ENCODE results near the gene ATP5MC3.
"Not testable (repeated sequence)": the region's sequence is repeated elsewhere in the genome, so short reads cannot be mapped to it uniquely, and the experiment has no call there.

The ATP5MC3 gene

DNA sequence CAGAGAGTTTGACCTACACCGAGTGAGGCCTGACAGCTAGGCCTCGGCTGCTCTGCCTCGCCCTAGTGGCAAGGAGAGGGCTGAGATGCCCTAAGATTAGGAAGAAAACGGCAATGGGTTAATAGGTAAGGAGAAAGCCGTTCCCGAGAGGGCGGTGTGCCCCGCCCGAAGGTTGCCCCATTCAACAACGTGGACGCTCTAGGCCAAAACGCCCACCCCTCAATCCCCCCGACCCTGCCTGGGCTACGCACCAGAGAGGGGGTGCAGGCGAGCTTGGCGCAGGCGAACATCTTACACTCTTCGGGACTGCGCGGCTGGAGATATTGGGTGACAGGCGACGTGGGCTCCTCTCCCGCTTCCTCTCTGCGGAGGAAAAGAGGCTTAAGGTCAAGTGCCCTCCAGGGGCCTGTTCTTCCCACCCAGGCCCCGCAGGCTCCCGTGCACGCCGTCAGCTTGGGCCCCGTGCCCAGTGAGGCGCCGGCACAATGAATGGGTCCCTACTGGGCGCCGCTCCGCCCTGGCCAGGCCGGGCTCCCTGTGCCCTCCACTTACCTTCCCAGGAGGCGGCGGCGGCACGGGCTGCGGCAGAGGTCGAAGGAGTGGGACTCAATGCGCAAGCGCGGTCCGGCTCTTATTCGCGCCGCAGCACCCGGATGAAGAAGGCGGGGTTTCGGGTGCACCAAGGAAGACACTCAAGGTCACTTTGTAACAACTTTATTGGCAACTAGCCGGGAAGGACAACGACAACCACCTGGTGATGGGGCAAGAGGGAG lies at the start of gene ATP5MC3:
ATP5MC3 (minus strand) TSS at position 607 of the 773 bp plus-strand sequence; CDS start at position 290, 317 bp downstream.
- DNase-seq = peak; percentile 96

DNA sequence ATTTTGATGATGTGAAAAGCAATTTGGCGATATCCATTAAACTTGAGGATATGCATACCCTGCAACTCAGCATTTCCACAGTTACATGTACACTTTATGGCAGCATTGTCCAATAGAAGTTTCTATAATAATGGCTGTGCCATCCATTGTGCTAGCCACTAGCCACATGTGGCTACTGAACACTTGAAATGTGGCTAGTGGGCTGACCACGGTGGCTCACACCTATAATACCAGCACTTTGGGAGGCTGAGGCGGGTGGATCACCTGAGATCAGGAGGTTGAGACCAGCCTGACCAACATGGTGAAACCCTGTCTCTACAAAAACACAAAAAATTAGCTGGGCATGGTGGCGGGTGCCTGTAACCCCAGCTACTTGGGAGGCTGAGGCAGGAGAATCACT lies 47.1 kb upstream of the ATP5MC3 start:
- DNase-seq = not testable (repeated sequence)

DNA sequence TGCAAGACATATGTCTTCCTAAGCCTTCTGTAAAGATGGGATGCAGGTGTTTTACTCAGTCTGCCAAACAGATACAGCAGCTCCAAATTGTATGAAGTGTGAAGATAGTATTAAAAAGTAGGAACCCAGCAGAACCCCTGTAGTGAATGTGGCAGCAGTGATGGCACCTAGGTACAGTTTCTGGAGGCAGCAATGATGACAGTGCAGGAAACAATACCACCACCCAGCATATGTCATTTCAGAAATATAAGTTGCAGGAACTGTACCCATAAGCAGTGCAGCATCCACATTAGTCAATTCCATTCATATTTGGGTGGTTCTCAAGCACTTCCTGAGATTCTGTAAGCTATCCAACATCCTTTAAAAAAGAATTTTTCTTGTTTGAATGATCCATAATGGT lies 46.7 kb upstream of the ATP5MC3 start:
- no peak for DNase-seq

DNA sequence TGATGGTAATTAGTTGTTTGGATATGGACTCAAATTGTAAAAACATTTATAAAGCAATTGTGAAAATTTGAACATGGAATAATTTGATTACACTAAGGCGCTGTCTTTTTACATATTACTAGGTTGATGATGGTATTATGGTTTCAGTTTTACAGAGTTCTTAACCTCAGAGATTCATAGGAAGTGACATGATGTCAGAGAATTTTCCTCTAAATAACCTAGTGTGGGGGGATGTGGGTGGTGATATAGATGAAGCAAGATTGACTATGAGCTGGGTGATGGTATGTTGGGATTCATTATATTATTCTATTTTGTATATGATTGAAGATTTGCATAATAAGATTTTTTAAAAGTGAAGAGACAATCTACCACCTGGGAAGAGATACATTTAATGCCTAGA lies 45.9 kb upstream of the ATP5MC3 start:
- no peak for DNase-seq

DNA sequence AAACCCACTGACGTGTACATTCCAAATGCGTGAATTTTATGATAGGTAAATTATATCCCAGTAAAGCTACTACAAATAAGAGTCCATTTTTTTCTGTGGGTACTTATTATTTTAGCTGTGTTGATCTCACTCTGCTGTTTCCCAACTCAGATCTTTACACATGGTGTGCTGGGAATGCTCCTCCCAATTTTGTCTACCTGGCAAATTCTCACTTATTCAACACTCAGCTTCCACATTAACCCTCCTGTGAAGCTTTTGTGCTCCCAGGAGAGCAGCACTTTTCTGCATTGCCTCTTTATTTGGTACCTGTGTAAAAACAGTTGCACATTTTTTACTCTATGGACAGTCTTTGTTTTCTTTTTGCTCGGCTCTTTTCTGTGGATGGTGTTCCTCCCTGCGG lies 38.6 kb upstream of the ATP5MC3 start:
- DNase-seq = no peak

DNA sequence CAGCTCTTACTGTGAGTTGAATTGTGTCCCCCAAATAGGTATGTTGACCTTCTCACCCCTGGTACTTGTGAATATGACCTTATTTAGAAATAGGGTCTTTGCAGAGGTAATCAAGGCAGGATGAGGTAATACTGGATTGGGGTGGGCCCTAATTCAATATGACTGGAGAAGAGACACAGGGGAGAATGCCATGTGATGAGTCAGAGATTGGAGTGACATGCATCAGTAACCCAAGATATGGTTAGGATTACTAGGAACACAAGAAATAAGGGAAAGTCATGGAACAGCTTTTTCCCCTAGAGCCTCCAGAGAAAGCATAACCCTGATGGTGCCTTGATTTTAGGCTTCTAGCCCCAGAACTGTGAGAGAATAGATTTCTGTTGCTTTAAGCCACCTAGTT lies 37.0 kb upstream of the ATP5MC3 start:
- no peak for DNase-seq

DNA sequence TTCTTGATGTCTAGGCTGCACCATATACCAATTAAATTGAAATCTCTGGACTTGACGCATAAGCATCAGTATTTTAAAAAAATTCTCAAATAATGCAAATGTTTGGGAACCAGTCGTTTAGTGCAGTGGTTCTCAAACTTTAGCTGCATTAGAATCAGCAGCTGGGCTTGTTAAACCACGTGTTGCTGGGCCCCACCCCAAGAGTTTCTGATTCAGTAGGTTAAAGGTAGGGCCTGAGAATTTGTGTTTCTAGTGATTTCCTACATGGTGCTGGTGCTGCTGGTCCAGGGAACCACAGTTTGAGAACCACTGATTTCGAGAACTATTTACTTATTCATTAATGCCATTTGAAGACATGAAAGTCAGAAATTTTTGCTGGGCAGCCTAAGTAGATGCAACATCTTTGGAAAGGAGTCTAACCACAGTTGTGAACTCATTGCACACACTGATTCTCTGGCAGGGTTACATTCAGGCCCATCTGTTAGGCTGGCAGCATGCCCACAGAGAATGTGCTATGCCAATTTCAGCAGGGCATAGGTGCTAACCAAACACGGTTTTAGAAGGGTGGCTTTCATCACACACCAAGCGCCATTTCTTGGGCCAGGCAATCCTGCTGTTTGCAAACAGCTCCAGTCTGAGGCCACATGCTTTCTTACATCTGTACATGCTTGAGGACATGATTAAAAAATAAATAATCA lies 26.4 kb upstream of the ATP5MC3 start:
- DNase-seq = no peak

DNA sequence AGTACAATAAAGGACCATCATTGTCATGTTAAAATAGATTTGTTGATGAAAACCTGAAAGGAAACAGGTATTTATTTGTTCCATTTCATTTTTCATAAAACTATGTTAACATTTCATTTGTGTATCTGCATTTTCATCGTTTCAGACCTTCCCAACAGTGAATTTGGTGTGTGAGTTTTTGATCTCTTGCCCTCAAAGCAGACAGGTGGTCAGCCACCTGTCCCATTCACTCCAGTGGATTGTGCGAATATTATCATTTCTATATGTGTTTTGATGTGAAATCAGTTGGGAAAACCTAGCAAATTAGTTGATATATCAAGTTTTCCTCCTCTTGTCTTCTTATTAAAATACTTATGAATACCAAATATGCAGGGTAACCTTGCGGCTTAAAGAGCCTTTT lies 25.4 kb upstream of the ATP5MC3 start:
- DNase-seq = no peak

DNA sequence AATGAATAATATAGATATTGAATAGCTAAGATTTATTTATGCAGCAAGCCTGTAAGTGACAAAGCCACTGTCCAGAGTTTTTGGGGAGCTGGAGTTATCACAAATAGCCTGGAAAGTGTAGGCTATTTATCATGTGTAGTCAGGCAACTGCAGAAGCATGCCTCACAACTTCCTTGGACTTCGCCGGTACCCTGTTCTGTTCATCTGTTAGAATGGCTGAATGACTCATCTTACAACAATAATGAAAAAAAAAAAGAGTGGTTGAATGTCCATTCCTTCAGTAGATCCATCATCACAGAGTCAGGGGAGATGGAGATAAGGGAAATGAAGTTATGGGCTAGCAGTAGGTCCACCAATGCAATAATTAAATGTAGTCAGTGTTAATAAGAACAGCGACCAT lies 24.0 kb upstream of the ATP5MC3 start:
- DNase-seq = no peak

DNA sequence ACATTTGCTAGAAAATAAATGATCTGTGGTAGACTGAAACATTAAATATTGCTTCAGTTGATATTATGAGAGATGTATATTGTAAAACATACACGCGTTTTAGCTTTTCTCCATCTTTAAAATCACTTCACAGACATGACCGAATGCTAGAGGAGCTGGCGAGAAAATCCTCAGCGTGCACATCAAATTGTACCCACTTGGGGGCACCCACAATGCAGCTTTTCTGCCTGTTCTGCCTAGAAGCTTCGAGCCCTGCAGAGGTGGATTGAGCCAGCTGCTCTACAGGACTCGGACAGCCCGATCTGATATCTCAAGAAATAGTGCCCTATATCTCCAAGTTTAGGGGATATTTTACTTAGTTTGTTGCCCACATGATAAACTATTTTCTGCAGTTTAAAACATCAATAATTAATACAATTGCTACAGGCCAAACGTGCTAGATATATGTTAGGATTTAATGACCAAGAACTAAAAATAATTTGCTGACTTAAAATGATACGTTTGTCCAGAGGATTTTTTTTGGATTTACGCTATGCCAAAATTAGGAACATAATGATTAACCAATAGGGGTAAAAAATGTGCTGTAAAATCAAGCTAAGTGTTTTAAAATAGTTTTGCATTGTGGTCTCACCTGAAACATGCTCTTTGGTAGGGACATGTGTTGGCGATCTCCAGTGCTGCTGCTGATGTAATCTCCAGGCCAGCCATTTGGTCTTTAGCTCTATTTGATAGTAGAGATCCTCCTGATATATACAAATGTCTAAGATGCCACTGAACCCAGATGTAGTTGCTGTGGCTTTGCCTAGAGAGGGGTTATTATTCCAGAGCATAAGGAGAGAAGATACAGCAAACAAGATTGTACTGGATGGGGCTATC lies 22.3 kb upstream of the ATP5MC3 start:
- peak; percentile 76 for DNase-seq

DNA sequence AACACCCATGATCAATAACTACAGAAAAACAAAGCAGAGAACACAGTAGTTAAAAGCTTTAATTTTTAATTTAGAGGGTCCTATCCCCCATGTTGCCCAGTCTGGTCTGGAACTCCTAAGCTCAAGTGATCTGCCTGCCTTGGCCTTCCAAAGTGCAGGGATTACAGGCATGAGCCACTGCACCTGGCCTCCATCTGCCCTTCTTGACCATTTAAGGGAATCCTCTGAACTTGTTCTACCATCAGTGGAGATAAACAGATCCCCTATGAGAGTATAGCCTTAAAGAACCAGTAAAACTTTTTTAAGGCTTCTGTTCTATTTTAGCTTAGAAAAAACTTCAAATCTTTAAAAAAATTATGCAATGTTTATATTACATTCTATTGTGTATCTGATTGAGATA lies 13.5 kb upstream of the ATP5MC3 start:
- no peak for DNase-seq

DNA sequence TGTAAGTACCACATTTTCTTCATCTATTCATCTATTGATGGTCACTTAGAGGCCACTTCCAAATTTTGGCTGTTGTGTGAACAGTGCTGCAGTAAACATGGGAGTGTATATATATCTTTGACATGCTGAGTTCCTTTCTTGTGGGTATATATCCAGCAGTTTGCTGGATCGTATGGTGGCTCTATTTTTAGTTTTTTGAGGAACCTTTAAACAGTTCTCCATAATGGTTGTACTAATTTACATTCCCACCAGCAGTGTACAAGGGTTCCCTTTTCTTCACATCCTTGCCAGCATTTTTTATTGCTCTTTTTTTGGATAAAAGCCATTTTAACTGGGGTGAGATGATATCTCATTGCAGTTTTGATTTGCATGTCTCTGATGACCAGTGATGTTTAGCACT lies 7.3 kb upstream of the ATP5MC3 start:
- DNase-seq = no peak

DNA sequence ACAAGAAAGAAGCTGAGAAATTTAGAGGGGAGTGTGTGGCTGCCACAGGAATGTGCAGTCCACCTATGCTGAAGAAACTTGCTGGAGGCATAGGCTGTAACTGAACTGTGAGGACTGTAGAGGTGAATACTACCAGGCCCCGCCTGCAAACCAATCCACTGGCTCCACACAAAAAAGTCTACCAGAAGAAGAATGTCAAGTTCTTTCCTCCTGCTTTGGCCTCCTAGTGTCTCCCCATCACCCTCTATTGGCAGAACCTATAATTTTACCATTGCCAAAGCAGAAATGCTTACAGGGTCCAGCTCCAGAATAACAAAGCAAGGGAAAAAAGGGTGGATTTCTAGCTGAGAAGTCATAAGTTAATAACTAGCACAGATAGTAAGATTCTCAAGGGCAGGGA lies 5.9 kb upstream of the ATP5MC3 start:
- no peak for DNase-seq

DNA sequence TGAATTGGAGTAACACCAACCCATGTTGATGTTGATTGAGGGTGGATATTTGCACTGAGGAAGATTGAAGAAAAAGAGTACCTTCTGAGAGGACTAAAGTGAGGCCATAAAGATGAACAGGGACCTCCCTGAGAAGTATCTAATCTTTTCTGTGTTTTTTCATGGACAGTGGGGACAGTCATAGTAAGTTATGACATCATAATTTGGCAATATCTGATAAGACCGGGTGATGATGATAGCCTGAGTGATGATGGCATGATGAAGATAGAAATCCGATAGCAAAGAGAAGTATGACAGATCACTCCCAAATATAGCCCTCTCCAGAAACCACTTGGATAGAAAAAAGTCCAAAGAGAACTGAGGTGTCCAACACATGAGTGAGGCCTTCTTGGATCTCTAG lies 2.2 kb upstream of the ATP5MC3 start:
- DNase-seq = no peak

DNA sequence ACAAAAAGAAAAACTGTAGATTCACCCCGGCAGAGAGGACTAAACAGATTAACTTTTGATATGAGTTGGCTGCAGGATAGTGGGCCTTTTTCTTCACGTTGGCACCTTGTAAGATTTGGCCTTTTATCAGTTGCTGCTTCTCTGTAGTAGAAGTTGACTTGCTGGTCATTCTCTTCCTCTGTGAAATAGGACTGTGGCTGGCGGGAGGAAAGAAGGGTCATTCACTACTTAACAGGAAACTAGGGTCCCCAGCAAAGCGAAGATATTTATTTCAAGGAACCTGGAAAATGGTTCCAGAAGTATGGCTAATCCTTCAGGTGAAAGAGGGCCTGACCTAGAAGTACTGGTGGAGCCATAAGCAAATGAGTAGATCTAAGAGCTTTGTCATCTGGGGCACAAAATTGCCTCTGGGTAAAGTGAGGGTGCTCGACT lies 383 bp upstream of the ATP5MC3 start:
- DNase-seq = no peak

DNA sequence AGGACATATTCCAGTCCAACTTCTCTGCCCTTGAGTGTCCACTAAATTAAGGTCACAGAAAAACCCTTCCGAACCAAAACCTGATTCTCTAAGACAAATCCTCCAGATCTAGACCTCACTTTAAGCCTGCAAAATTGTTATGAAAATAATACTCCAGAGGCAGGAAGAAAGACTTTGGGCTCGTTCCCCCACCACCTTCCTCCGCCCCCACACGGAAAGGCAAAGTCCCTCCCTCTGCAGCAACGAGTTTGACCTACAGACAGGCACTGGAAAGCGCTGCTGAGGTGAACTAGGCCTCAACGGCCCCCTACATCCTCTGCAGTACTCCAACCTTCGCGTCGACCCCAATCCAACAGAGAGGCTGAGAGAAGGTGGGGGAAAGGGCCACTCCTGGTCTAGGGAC lies 808 bp downstream of the ATP5MC3 start:
- peak; percentile 83 for DNase-seq

DNA sequence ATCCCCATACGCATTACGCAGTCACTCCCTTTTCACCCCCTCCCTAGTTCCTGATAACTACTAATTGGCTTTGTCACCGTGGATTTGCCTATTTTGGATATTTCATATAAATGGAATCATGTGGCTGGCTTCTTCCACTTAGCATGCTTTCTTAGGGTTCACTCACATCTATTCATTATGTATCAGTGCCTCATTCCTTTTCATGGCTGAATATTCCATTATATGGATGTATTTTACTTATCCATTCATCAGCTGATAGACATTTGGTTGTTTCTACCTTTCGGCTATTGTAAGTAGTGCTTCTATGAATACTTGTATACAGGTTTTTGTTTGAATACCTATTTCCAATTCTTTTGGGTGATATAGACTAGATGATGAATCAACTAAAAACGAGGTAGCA lies 4.9 kb downstream of the ATP5MC3 start:
- DNase-seq = no peak

DNA sequence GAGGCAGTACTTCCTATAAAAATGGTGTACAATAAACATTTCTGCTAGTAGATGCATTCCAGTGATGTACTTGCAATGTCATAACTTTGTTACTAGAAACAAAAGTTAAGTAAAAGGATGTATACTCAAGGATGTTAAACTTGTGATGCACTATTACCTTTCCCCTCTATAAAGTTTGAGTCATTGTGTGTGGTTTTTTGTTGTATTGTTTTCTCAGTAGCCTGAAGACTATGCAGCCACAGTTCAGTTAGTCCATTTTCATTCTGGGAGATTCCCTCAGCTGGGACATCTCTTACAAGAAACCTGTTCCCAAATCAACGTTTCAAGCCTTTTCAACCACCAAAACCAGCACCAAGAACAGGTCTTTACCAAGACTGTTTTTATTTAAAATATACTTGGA lies 5.6 kb downstream of the ATP5MC3 start:
- no peak for DNase-seq

DNA sequence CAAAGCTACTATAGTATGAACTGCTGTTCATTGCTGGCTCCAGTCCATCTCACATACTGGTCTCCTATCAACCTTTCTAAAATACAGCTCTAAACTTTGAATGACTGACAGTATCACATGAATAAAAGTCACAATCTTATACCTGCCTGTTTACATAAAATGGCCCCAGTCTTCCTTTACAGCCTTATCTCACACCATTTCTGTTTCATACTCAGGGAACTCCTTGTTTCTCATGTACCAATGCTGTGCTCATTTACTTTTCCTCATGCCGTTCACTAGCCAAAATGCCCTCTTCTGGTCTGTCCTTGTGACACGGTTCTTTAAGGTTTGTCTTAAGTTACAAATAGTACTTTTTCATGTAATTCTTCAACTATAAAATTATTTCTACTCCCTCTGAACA lies 6.2 kb downstream of the ATP5MC3 start:
- DNase-seq = no peak

DNA sequence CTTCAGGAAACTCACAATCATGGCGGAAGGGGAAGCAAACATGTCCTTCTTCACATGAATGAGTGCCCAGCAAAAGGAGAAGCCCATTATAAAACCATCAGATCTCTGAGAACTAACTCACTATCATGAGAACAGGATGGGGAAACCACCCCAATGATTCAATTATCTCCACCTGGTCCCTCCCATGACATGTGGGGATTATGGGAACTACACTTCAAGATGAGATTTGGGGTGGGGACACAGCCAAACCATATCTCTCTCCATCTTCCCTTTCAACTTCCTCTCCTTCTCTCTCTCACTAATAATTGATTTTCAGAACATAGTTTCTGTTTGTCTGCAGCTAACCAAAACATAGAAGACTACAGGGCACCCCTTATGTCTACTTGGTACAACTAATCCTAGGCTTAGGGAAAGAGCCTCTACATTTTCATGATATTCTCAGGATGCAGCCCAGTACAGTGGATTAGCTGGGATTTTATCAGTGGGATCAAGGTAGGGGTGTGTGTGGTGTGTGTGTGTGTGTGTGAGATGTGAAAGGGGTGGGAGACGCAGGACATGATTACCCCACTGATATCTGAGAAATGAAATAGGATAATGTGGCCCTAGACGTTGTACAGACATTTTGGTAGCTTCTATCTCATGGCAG lies 10.7 kb downstream of the ATP5MC3 start:
- DNase-seq = no peak

DNA sequence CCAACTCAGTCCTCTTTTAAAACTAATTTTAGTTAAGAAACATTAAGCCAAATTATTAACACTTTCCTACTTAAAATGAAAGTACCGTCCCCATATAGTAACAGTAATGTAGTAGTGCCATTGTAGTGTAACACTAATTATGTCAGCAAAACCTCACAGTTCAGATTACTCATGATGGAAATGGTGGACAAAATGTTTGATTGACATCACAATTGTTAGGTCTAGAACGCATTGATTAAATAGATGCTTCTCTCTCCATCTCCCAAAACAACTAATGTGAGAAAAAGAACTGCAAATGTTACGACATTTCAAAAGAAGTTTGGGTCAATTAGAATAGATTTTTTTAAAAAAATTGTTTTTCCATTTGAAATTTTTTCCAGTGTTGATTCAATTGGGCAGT lies 12.3 kb downstream of the ATP5MC3 start:
- DNase-seq = no peak

DNA sequence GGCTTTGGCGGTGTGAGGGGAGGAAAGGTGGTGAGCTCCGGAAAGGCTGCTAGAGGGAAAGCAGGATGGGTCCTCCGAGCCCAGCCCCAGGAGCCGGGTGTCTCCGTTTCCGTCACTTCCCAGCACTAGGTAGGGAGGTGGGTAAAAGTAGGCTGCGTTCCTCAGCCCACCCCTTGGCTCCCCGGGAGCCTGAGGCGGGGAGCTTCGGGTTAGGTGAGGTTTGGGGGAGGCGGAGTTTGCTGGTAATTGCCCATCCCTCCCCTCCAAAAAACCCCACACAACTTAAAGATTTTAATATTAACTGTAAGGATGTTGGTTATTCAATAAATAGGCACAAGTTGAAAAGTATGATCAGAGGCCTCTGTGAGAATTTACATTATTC lies 13.0 kb downstream of the ATP5MC3 start:
- DNase-seq = no peak

Data from activated effector memory CD4-positive, alpha-beta T cell treated with anti-CD3 and anti-CD28 coated beads, Interleukin-2, amount 50 U/mL, for 16 hours (primary cell).